H1 (cell line): ENCODE data around the gene ELL. TPM values are rescaled to one million over a fixed set of nuclear protein-coding genes. Genes with fewer than 3 reads are reported as not detected.
A peak's percentile ranks its signal among the peaks of the same experiment; 100 is the strongest.

Source experiments
- CTCF ChIA-PET: fragments of 300-600 bp; sonication (Branson Sonifier 250); formaldehyde crosslinking; loops from one replicate; lab custom pipeline; 2021; ENCODE audit not compliant: partially characterized antibody; lab: Charles Lee
- POLR2A ChIA-PET: fragments of 300-600 bp; sonication (Branson Sonifier 250); formaldehyde crosslinking; loops from one replicate; lab custom pipeline; 2021; ENCODE audit warnings: inconsistent platforms; ENCODE audit not compliant: partially characterized antibody; lab: Charles Lee
- DNase-seq, 2 experiments: peaks; one replicate each; pipeline versions ENCODE4 v3.0.0 to v3.0.0-alpha.2; 2010 to 2022; ENCODE audit warnings: low spot score in 2 of 2, low read depth in 1 of 2, mixed read lengths in 1 of 2
- FAIRE-seq: peaks from 2 replicates; lab custom pipeline; 2011; peaks lifted over from hg19 to GRCh38; lab: Jason Lieb, UNC
- H2AFZ ChIP-seq: 2 replicates; pipeline ENCODE4 v1.8.1; 2012; ENCODE audit warnings: low read length, inconsistent platforms
- H2AK5ac ChIP-seq: 2 replicates; pipeline ENCODE4 v1.6.1; 2013; ENCODE audit warnings: low read depth, low read length
- H2BK120ac ChIP-seq: replicated peaks from 2 replicates; pipeline ENCODE3; 2013; ENCODE audit warnings: low read depth, low read length, inconsistent platforms
- H2BK12ac ChIP-seq: 2 replicates; pipeline ENCODE4 v1.6.1; 2013; ENCODE audit warnings: low read depth, low read length
- H2BK15ac ChIP-seq: 2 replicates; pipeline ENCODE4 v1.6.1; 2013; ENCODE audit warnings: low read length
- H2BK20ac ChIP-seq: 2 replicates; pipeline ENCODE4 v1.6.1; 2013; ENCODE audit warnings: low read length
- H2BK5ac ChIP-seq: 2 replicates; pipeline ENCODE4 v1.6.1; 2013; ENCODE audit warnings: low read depth, low read length
- H3K14ac ChIP-seq: 2 replicates; pipeline ENCODE4 v1.6.1; 2013; ENCODE audit warnings: inconsistent platforms; ENCODE audit not compliant: insufficient read length
- H3K18ac ChIP-seq: 2 replicates; pipeline ENCODE4 v1.6.1; 2013; ENCODE audit warnings: low read length; ENCODE audit errors: extremely low read depth
- H3K23ac ChIP-seq: 2 replicates; pipeline ENCODE4 v1.6.1; 2013; ENCODE audit warnings: inconsistent platforms; ENCODE audit not compliant: insufficient read length
- H3K23me2 ChIP-seq: 2 replicates; pipeline ENCODE4 v1.6.1; 2013; ENCODE audit warnings: low read depth, low read length
- H3K27ac ChIP-seq: 2 replicates; pipeline ENCODE4 v1.6.1; 2011; ENCODE audit warnings: low read depth, low read length, inconsistent platforms
- H3K27me3 ChIP-seq, 4 experiments: replicated peaks in 1 of 4; 1 replicate in 1 of 4; 2 replicates in 3 of 4; pipeline versions ENCODE4 v1.6.1 to v1.8.1; 2011 to 2013; ENCODE audit warnings: low read length in 3 of 4, mild to moderate bottlenecking in 3 of 4, inconsistent platforms in 2 of 4, mixed read lengths in 2 of 4, moderate library complexity in 1 of 4; ENCODE audit not compliant: control insufficient read depth in 3 of 4, insufficient read depth in 3 of 4; ENCODE audit errors: extremely low read depth in 1 of 4
- H3K36me3 ChIP-seq, 4 experiments: 2 replicates each; pipeline versions ENCODE4 v1.6.1 to v1.8.1; 2011 to 2013; ENCODE audit warnings: mild to moderate bottlenecking in 4 of 4, low read length in 3 of 4, moderate library complexity in 2 of 4, control low read depth in 1 of 4, inconsistent platforms in 1 of 4; ENCODE audit not compliant: insufficient read depth in 4 of 4, control insufficient read depth in 2 of 4
- H3K4ac ChIP-seq: replicated peaks from 2 replicates; pipeline ENCODE3; 2013; ENCODE audit warnings: low read length, low read depth, mixed read lengths, inconsistent platforms; ENCODE audit not compliant: insufficient read length
- H3K4me1 ChIP-seq, 4 experiments: replicated peaks in 1 of 4; 1 replicate in 1 of 4; 2 replicates in 3 of 4; pipeline versions ENCODE4 v1.6.1 to v1.8.1; 2011 to 2013; ENCODE audit warnings: low read length in 3 of 4, inconsistent platforms in 2 of 4, mixed read lengths in 1 of 4; ENCODE audit not compliant: insufficient read depth in 4 of 4, control insufficient read depth in 3 of 4
- H3K4me2 ChIP-seq, 2 experiments: 2 replicates each; pipeline versions ENCODE4 v1.6.1 to v1.8.1; 2011 to 2013; ENCODE audit warnings: low read depth in 2 of 2, low read length in 2 of 2, control low read depth in 1 of 2, inconsistent platforms in 1 of 2, mild to moderate bottlenecking in 1 of 2; ENCODE audit not compliant: insufficient read depth in 1 of 2
- H3K4me3 ChIP-seq, 4 experiments: fragments of 200-600, 300-600 bp in 1 of 4; sonication (generic), shearing (Covaris generic), sonication (Bioruptor Twin) in 1 of 4; 2 replicates each; pipeline versions ENCODE4 v1.5.1 to v1.8.1; 2011 to 2016; ENCODE audit warnings: low read length in 4 of 4, low read depth in 3 of 4, control low read depth in 2 of 4, inconsistent platforms in 2 of 4, mild to moderate bottlenecking in 2 of 4, mixed read lengths in 1 of 4, moderate library complexity in 1 of 4; ENCODE audit not compliant: insufficient read depth in 2 of 4; ENCODE audit errors: extremely low read depth in 1 of 4
- H3K56ac ChIP-seq: replicated peaks from 2 replicates; pipeline ENCODE3; 2013; ENCODE audit warnings: low read depth, mild to moderate bottlenecking, mixed read lengths, low read length, inconsistent platforms; ENCODE audit not compliant: insufficient read length
- H3K79me1 ChIP-seq: 2 replicates; pipeline ENCODE4 v1.6.1; 2013; ENCODE audit warnings: low read depth, low read length, control low read depth
- H3K79me2 ChIP-seq, 2 experiments: 2 replicates each; pipeline versions ENCODE4 v1.6.1 to v1.8.1; 2012 to 2013; ENCODE audit warnings: low read length in 2 of 2, mild to moderate bottlenecking in 2 of 2, inconsistent platforms in 1 of 2; ENCODE audit not compliant: insufficient read depth in 2 of 2, control insufficient read depth in 1 of 2
- H3K9ac ChIP-seq, 4 experiments: replicated peaks in 1 of 4; 1 replicate in 1 of 4; 2 replicates in 3 of 4; pipeline versions ENCODE4 v1.6.1 to v1.8.1; 2011 to 2013; ENCODE audit warnings: low read depth in 3 of 4, low read length in 3 of 4, control low read depth in 2 of 4, mild to moderate bottlenecking in 2 of 4, moderate library complexity in 2 of 4, inconsistent platforms in 1 of 4; ENCODE audit errors: extremely low read depth in 1 of 4
- H3K9me3 ChIP-seq, 2 experiments: 2 replicates each; pipeline versions ENCODE4 v1.6.1 to v1.8.1; 2012 to 2013; ENCODE audit warnings: mild to moderate bottlenecking in 2 of 2, moderate library complexity in 2 of 2, control low read depth in 1 of 2, inconsistent platforms in 1 of 2, low read depth in 1 of 2, low read length in 1 of 2, mixed read lengths in 1 of 2; ENCODE audit not compliant: insufficient read depth in 2 of 2
- H4K20me1 ChIP-seq, 2 experiments: replicated peaks in 1 of 2; 2 replicates each; pipeline versions ENCODE3 to v1.8.1; 2011 to 2013; ENCODE audit warnings: inconsistent platforms in 2 of 2, low read length in 2 of 2, mild to moderate bottlenecking in 1 of 2; ENCODE audit not compliant: insufficient read depth in 2 of 2, control insufficient read depth in 1 of 2
- H4K5ac ChIP-seq: 2 replicates; pipeline ENCODE4 v1.6.1; 2013; ENCODE audit warnings: low read length, low read depth, mixed read lengths, inconsistent platforms; ENCODE audit not compliant: insufficient read length
- H4K8ac ChIP-seq: 2 replicates; pipeline ENCODE4 v1.8.0; 2013; ENCODE audit warnings: mild to moderate bottlenecking, moderate library complexity, low read length, inconsistent platforms; ENCODE audit not compliant: insufficient read depth; ENCODE audit errors: extremely low read depth
- H4K91ac ChIP-seq: replicated peaks from 2 replicates; pipeline ENCODE3; 2013; ENCODE audit warnings: low read length, mixed read lengths, inconsistent platforms; ENCODE audit not compliant: insufficient read length
- CHD2 ChIP-seq: IDR thresholded peaks from 2 replicates; pipeline ENCODE4 v1.6.1; 2012; ENCODE audit warnings: low read length, improper control_type of control experiment
- FOSL1 ChIP-seq: IDR thresholded peaks from 2 replicates; pipeline ENCODE4 v1.6.1; 2011; ENCODE audit warnings: mild to moderate bottlenecking, low read depth, low read length, moderate library complexity; ENCODE audit not compliant: insufficient read depth
- GTF2F1 ChIP-seq: IDR thresholded peaks from 2 replicates; pipeline ENCODE4 v1.6.1; 2012; ENCODE audit warnings: low read depth, low read length, improper control_type of control experiment, borderline replicate concordance
- HDAC6 ChIP-seq: IDR thresholded peaks from one replicate; pipeline ENCODE4 v1.7.1; 2012; ENCODE audit warnings: low read depth, mild to moderate bottlenecking, inconsistent platforms, low read length, moderate library complexity
- JUND ChIP-seq: IDR thresholded peaks from 2 replicates; pipeline ENCODE4 v1.6.1; 2011; ENCODE audit warnings: mild to moderate bottlenecking, improper control_type of control experiment, low read length
- KDM4A ChIP-seq: IDR thresholded peaks from one replicate; pipeline ENCODE4 v1.7.1; 2012; ENCODE audit warnings: low read depth, mild to moderate bottlenecking, moderate library complexity, low read length, inconsistent platforms; ENCODE audit not compliant: severe bottlenecking
- SAP30 ChIP-seq: fragments of 300-600 bp; sonication (generic); IDR thresholded peaks from 2 replicates; pipeline ENCODE4 v1.7.1; 2012; ENCODE audit warnings: low read length, moderate library complexity, mild to moderate bottlenecking, inconsistent platforms; ENCODE audit not compliant: insufficient read depth, insufficient replicate concordance
- SIN3A ChIP-seq, 2 experiments: IDR thresholded peaks in 1 of 2; conservative IDR thresholded peaks in 1 of 2; 2 replicates each; pipeline ENCODE4 v1.6.1; 2011 to 2012; ENCODE audit warnings: low read length in 2 of 2, improper control_type of control experiment in 1 of 2, low read depth in 1 of 2, mild to moderate bottlenecking in 1 of 2
- SIRT6 ChIP-seq: IDR thresholded peaks from one replicate; pipeline ENCODE4 v1.7.1; 2012; ENCODE audit warnings: low read length, inconsistent platforms
- TAF1 ChIP-seq: IDR thresholded peaks from 2 replicates; pipeline ENCODE4 v1.6.1; 2011; ENCODE audit warnings: mild to moderate bottlenecking, low read depth, low read length
- TCF12 ChIP-seq: IDR thresholded peaks from 2 replicates; pipeline ENCODE4 v1.6.1; 2011; ENCODE audit warnings: low read depth, mild to moderate bottlenecking, low read length
- TEAD4 ChIP-seq: IDR thresholded peaks from 2 replicates; pipeline ENCODE4 v1.6.1; 2012; ENCODE audit warnings: low read depth, low read length, inconsistent platforms, mixed read lengths
- ZNF274 ChIP-seq: IDR thresholded peaks from 2 replicates; pipeline ENCODE4 v1.7.0; 2012; ENCODE audit warnings: low read length, borderline replicate concordance; ENCODE audit errors: extremely low read depth
- WGBS, 2 experiments: shearing (Covaris generic) in 1 of 2; methylation state at CpG; one replicate each; pipeline versions ENCODE4 v1.1.6 to v1.1.7; 2013 to 2015; ENCODE audit warnings: low lambda C conversion rate in 2 of 2, mixed read lengths in 2 of 2, inconsistent platforms in 1 of 2, low coverage in 1 of 2, missing lambda C conversion rate in 1 of 2; ENCODE audit not compliant: insufficient replicate concordance in 2 of 2, insufficient coverage in 1 of 2, insufficient read length in 1 of 2; ENCODE audit errors: extremely low coverage in 1 of 2, missing lambda C conversion rate in 1 of 2; 5-methylcytosine and 5-hydroxymethylcytosine counted together
- polyA plus RNA-seq, 7 experiments: library from polyadenylated mRNA; depleted of rRNA in 3 of 7; stranded (reverse) in 5 of 7; unstranded in 2 of 7; fragments of >200 nt in 5 of 7; fragments of 200-250 nt in 2 of 7; gene quantifications; 1 replicate in 5 of 7; 2 replicates in 1 of 7; 4 replicates in 1 of 7; pipeline versions ENCODE4 v1.2.1 to v1.2.3, GENCODE V29; 2011 to 2013; ENCODE audit warnings: missing spikeins in 2 of 7, mixed read lengths in 2 of 7
- total RNA-seq: library from RNA; stranded (reverse); fragmentation: NEBNext Ultra II Directional; extraction: Animal tissue kit (Norgen Biotek cat#: 25700); gene quantifications from 2 replicates; pipeline ENCODE4 v1.2.1, GENCODE V29; 2021

The ELL gene
- total and polyA plus RNA-seq, 2 of the 8 experiments (the other 6 are each of a cell fraction or from before 2014, with no cell fraction given) = 5.2 to 10.5 TPM

DNA sequence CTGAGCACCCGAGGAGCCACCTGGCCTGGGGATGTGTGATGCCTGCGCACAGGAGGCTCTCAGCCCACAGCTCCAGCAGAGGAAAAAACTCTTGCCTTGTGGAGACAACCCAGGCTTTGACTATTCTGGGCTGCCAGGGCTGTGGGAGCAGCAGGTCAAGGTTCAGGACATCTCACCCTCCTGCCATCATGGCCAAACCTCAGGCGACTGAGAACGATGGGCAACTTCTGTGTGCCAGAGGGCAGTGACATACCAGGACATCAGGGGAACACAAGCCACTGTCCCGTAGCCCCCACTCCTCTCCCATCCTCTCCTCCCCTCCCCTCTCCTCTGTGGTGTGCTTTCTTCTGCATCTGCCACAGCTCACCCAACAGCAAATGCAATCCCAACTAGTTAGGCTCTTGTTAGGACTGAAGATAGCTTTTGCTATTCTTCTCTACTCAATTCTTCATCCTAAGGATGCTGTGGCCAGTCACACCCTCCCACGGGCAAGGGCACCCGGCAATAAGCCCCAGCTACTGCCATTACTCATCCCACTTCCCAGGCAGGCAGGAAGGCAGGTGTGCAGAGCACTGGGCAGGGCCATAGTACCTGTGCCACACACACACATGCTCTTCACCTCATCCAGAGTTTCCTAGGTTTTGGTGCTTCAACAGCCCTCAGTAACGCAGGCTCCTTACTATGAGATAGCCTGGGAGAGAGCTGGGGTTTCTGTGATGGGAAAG, 16.8 kb downstream of the ELL start:
- H2AFZ ChIP-seq = no peak overlapping the region
- H3K18ac ChIP-seq = no peak overlapping the region
- WGBS, 2 experiments = 83% methylated on average over 8 of the region's 8 CpGs; no CpG with 5 or more reads in 1 of the 2 experiments
- H3K23ac ChIP-seq = no peak overlapping the region
- no peaks in the 10 kb centered on the region for H3K36me3 ChIP-seq
- no peak overlapping the region for H3K27ac ChIP-seq
- ChIA-PET POLR2A (interaction anchor here (0.7 to 1.3 kb wide), 4 partner anchors 9 to 340 kb away, joined by 3 read pairs; no protein-coding TSS in a partner anchor), CTCF (interaction anchor here (0.5 to 32.9 kb wide), 7 partner anchors 13 to 193 kb away, joined by 3 to 458 read pairs (median 4); partner anchors contain the start of gene FKBP8)
- no peak overlapping the region for H2BK20ac ChIP-seq
- no peak overlapping the region for H3K4me3 ChIP-seq
- H3K14ac ChIP-seq = no peak overlapping the region
- no peaks in the 10 kb centered on the region for H3K23me2 ChIP-seq
- H4K5ac ChIP-seq = no peak overlapping the region
- FAIRE-seq = no peak
- no peak overlapping the region for H4K8ac ChIP-seq
- no peak overlapping the region for H2BK120ac ChIP-seq
- H2BK5ac ChIP-seq = no peak overlapping the region; the same call in 1 of the 2 replicates
- H3K9me3 ChIP-seq = no peaks in the 10 kb centered on the region
- H2AK5ac ChIP-seq = peak overlapping the region; percentile 53; the same call in 1 of the 2 replicates
- DNase-seq = no peak
- no peak overlapping the region; a peak in 1 of 7 replicates for H3K9ac ChIP-seq
- no peaks in the 10 kb centered on the region; a peak in 1 of 7 replicates for H3K4me1 ChIP-seq
- no peak overlapping the region for H3K56ac ChIP-seq
- H2BK12ac ChIP-seq = no peak overlapping the region
- H3K4ac ChIP-seq = no peak overlapping the region
- H3K79me2 ChIP-seq = peaks cover 0 to 61% of the 10 kb centered on the region in 2 experiments; a peak in 3 of 4 replicates
- no peak overlapping the region for H4K91ac ChIP-seq
- no peak overlapping the region for H2BK15ac ChIP-seq
- H3K27me3 ChIP-seq = no peaks in the 10 kb centered on the region
- peaks cover 25% of the 10 kb centered on the region for H3K79me1 ChIP-seq
- peaks cover 14 to 51% of the 10 kb centered on the region in 2 experiments for H4K20me1 ChIP-seq
- H3K4me2 ChIP-seq = no peak overlapping the region
- TF ChIP-seq HDAC6 = no peak
- TF ChIP-seq JUND = no peak
- no peak for TF ChIP-seq TEAD4
- no peak for TF ChIP-seq SIN3A (conservative IDR thresholded peaks at IDR 0.05 in 1 of 2, IDR thresholded peaks at IDR 0.05 in 1 of 2; ENCODE audit: low read depth in 1 of 2, low read length in 2 of 2)
- no peak for TF ChIP-seq TCF12
- no peak for TF ChIP-seq KDM4A
- no peak for TF ChIP-seq FOSL1
- no peak for TF ChIP-seq GTF2F1
- TF ChIP-seq CHD2 = no peak
- no peak for TF ChIP-seq ZNF274
- no peak for TF ChIP-seq TAF1
- no peak for TF ChIP-seq SAP30
- TF ChIP-seq SIRT6 = no peak
